Panc1 (cell line): ENCODE measurements around the gene HLA-DOB. TPM values are rescaled to one million over a fixed set of nuclear protein-coding genes. Genes with fewer than 3 reads are reported as not detected.

Source experiments
- ATAC-seq: fragments of 200-7000 bp; cut with Tn5 transposase; 2 replicates; pipeline ENCODE4 v1.9.1; 2020; ENCODE audit warnings: mild to moderate bottlenecking, moderate library complexity
- BruUV-seq: library from RNA; stranded (reverse); fragments of 400-500 nt; replicated peaks from 2 replicates; lab custom pipeline; 2021; lab: Mats Ljungman, UMichigan
- CTCF ChIA-PET: fragments of 300-600 bp; sonication (Branson Sonifier 250); formaldehyde crosslinking; loops from one replicate; lab custom pipeline; 2022; ENCODE audit warnings: antibody characterized with exemption; lab: Charles Lee
- POLR2A ChIA-PET: fragments of 300-600 bp; sonication (Branson Sonifier 250); formaldehyde crosslinking; loops from one replicate; lab custom pipeline; 2022; ENCODE audit warnings: antibody characterized with exemption; lab: Charles Lee
- DNase-seq: peaks from one replicate; pipeline ENCODE4 v3.0.0-alpha.2; 2010; ENCODE audit warnings: low read depth, low spot score
- H3K27ac ChIP-seq: 2 replicates; pipeline ENCODE4 v1.5.1; 2011; ENCODE audit warnings: mild to moderate bottlenecking, low read length, inconsistent platforms
- H3K27me3 ChIP-seq: fragments of 200-500 bp; sonication (Bioruptor generic); 2 replicates; pipeline ENCODE4 v1.6.0; 2014; ENCODE audit warnings: low read length, inconsistent platforms; ENCODE audit not compliant: control insufficient read depth, insufficient read depth
- H3K36me3 ChIP-seq: fragments of 200-500 bp; sonication (Bioruptor generic); 2 replicates; pipeline ENCODE4 v1.5.1; 2014; ENCODE audit warnings: inconsistent platforms, mild to moderate bottlenecking, low read length, moderate library complexity; ENCODE audit not compliant: control insufficient read depth, insufficient read depth
- H3K4me1 ChIP-seq: 2 replicates; pipeline ENCODE4 v1.5.1; 2011; ENCODE audit warnings: inconsistent platforms, mild to moderate bottlenecking, low read length, moderate library complexity; ENCODE audit not compliant: control insufficient read depth, insufficient read depth
- H3K4me3 ChIP-seq, 2 experiments: 2 replicates each; pipeline ENCODE4 v1.5.1; 2011 to 2012; ENCODE audit warnings: low read depth in 2 of 2, low read length in 2 of 2, mild to moderate bottlenecking in 2 of 2, inconsistent platforms in 1 of 2, moderate library complexity in 1 of 2
- H3K9me3 ChIP-seq: fragments of 200-500 bp; sonication (Bioruptor generic); 2 replicates; pipeline ENCODE4 v1.5.1; 2014; ENCODE audit warnings: low read depth, mild to moderate bottlenecking, inconsistent platforms, low read length, moderate library complexity; ENCODE audit not compliant: control insufficient read depth, insufficient read depth
- CTCF ChIP-seq: fragments of 450-650 bp; IDR thresholded peaks from 2 replicates; pipeline ENCODE4 v1.5.1; 2017; ENCODE audit warnings: mild to moderate bottlenecking
- POLR2AphosphoS5 ChIP-seq: IDR thresholded peaks from 2 replicates; pipeline ENCODE4 v1.6.1; 2012; ENCODE audit warnings: mild to moderate bottlenecking, low read depth, low read length, moderate library complexity
- REST ChIP-seq, 2 experiments: IDR thresholded peaks; 2 replicates each; pipeline ENCODE4 v1.6.1; 2011 to 2012; ENCODE audit warnings: low read depth in 2 of 2, control low read depth in 1 of 2, low read length in 1 of 2, mild to moderate bottlenecking in 1 of 2, moderate library complexity in 1 of 2; ENCODE audit not compliant: insufficient read depth in 1 of 2
- SIN3A ChIP-seq: IDR thresholded peaks from 2 replicates; pipeline ENCODE4 v1.6.1; 2012; ENCODE audit warnings: low read depth, mild to moderate bottlenecking, low read length, moderate library complexity, borderline replicate concordance; ENCODE audit not compliant: insufficient read depth
- TCF7L2 ChIP-seq: IDR thresholded peaks from 2 replicates; pipeline ENCODE4 v1.6.1; 2011; ENCODE audit warnings: mild to moderate bottlenecking, low read depth, low read length, inconsistent platforms
- in situ Hi-C: cut with HindIII; loops from 2 replicates; pipeline ENCODE4 v1.10.0; 2016; ENCODE audit warnings: low sequenced_read_pairs, low pct_unique_long_range_greater_than_20kb
- intact Hi-C: fragments of 100-400 bp; cut with micrococcal nuclease; formaldehyde crosslinking; loops from one replicate; pipeline ENCODE4 v1.10.0; 2022; ENCODE audit not compliant: unreplicated experiment
- total RNA-seq: library from RNA; stranded (reverse); gene quantifications from one replicate; pipeline ENCODE4 v1.2.1, GENCODE V29; 2021; ENCODE audit not compliant: unreplicated experiment

Gene HLA-DOB
- total RNA-seq, 1 experiment from 2014 or later: 0.39 TPM

DNA sequence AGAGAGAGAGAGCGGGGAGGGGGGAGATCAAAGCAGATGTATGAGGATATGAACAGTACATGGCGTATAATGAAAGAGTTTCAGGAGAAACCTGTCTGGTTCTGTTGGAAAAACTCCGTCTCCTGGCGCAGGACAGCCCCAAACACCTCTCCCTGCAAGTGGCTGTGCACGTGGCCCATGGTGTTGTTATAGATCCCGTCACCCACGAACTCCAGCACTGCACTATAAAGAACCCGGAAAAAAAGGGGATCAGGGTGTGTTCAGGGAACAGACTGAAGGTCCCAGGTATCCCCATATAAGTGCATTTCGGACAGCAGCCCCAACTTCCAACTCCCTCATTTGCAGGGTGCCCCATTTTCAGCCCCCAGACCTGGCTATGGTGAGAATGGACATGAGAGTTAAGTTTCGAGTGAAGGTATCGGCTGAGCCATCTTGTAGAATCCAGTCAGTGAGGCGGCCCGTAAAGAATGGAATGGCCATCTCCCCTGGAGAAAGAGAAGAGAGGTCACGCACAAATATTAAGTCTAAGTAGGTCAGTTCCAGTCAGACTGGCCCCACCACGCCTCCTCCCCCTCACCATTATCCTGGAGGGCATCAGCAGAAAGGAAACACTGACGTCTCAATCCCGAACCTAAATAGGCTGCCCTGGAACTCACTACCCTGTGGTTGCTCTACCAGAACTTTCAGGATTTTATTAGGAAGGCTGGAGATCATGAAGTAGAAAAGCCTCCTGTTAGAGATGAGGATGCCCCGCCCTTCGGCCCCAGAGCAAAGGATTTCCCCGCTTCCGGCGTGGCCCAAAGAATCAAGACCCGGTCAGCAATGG is 35.4 kb upstream of the HLA-DOB start:
- BruUV-seq: no TSS peak
- peak overlapping the region; percentile 77 to 79 for H3K4me3 ChIP-seq
- peaks cover 4% of the 10 kb centered on the region; the same call in 1 of the 2 replicates for H3K36me3 ChIP-seq
- peak overlapping the region; percentile 92 for H3K27ac ChIP-seq
- ATAC-seq: no peak
- TF ChIP-seq SIN3A (no peak), POLR2AphosphoS5 (no peak), TCF7L2 (no peak), REST (IDR thresholded peaks at IDR 0.05; ENCODE audit: insufficient read depth in 1 of 2, low read depth in 2 of 2, low read length in 1 of 2) (no peak), CTCF (no peak)
- intact Hi-C loops (no loop called here), in situ Hi-C loops (no loop called here)
- CTCF ChIA-PET: interaction anchor here (1.2 to 3.9 kb wide), 3 partner anchors 13 to 17 kb away, joined by 4 to 47 read pairs (median 9); partner anchors contain the start of gene TAP2
- POLR2A ChIA-PET: no interaction called here
- H3K4me1 ChIP-seq: peaks cover 9% of the 10 kb centered on the region
- no peaks in the 10 kb centered on the region for H3K9me3 ChIP-seq
- no peaks in the 10 kb centered on the region for H3K27me3 ChIP-seq
- DNase-seq: no peak

DNA sequence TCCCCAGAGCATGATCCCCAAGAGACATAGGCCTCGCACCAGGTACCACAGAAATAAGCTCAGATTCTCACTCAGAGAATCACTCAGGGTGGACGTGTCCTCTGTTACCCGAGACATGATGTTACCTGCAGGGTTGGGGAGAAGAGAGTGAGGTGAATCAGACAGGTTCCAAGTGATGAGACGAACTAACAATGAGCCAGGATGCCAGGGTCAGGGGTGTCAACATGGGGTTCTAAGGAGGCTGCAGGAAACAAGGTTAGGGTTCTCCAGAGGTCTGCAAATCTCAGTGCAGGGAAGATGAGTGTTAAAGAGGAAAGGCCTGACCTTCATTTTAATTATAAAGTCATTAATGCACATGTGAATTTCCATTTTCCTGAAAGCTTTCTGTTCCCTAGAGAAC is 34.2 kb upstream of the HLA-DOB start:
- H3K4me3 ChIP-seq: no peak overlapping the region
- peaks cover 4% of the 10 kb centered on the region; the same call in 1 of the 2 replicates for H3K36me3 ChIP-seq
- H3K4me1 ChIP-seq: peaks cover 9% of the 10 kb centered on the region
- no peaks in the 10 kb centered on the region for H3K27me3 ChIP-seq
- H3K9me3 ChIP-seq: no peaks in the 10 kb centered on the region
- intact Hi-C loops (no loop called here), in situ Hi-C loops (no loop called here)
- CTCF ChIA-PET: interaction anchor here (1.8 kb wide), 1 partner anchor 13 kb away, joined by 7 read pairs; the partner anchor contains the start of gene TAP2
- POLR2A ChIA-PET: no interaction called here
- BruUV-seq: no TSS peak
- ATAC-seq (no peak), DNase-seq (no peak)
- no peak overlapping the region for H3K27ac ChIP-seq
- TF ChIP-seq CTCF (no peak), REST (IDR thresholded peaks at IDR 0.05; ENCODE audit: insufficient read depth in 1 of 2, low read depth in 2 of 2, low read length in 1 of 2) (no peak), POLR2AphosphoS5 (no peak), TCF7L2 (no peak), SIN3A (no peak)
